ENCODE data around the gene SORCS1.

SORCS1 gene

DNA sequence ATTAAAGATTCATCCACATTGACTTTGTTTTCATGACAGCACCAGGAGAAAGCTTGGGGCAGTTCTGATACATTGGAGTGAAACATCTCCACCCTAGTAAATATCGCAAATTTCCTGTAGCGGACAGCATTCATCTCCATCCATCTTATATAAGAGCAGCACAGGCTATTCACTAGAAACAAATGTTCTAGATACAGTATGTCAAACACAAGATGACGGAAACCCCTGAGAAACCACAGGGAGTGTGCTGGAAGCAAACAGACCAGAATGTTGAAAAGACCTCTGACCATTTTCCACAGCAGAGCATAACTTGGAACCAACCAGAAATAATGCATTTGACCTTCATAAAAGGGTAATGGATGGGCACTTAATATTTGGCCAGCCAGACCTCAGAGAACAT lies 343.9 kb downstream of the SORCS1 start:
- no peak for DNase-seq

DNA sequence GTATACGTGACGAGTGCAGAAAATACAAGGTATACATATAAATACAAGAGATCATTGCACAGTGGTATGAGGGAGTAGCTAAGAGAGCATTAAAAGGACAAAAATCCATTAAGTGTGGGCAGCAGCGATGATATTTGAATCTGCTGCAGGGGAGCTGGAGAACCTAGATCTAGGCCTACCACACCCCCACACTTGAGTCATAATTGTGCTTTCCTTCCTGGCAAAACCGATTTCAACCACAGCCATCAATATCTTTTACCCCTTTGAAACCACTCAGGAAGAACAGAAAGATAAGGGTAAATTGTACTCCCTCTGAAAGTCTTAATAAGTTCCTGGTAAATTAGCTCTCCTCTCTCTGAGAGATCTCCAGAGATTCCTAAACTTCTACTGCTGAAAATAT lies 345.0 kb downstream of the SORCS1 start:
- no peak for DNase-seq

DNA sequence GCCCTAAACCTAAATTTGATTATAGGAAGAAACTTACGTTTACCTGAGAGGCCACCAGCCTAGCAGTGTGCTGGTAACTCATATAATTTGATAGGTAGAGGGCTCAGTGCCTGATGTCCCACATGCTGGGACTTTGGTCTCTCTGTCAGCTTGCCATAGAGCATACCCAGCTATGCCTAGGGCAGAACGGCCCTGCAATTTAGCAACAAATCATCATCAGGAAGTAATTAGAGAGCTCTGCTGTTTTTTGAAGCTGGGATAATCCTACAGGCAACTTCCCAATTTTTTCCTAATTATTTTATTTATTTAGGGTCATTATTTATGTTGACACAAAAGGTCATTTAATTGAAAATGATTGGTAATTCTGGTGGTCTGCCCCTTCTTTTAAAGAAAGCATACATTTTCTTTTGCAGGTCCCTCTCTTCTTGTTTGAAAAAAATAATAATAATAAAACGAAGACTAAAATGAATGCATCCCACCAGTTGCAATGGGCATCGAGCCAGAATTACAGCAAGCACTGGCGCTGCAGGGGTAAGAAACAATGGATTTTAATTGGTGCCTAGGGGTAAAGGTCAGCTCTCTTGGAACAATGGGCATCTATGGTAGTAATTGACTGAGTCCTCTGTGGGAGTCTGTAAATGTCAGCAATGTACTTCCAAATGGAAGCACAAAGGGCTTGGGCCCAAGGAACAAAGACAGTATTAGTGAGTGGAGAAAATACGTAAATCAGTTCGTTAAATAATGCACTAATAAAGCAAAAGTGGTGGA lies 348.0 kb downstream of the SORCS1 start:
- no peak for DNase-seq

DNA sequence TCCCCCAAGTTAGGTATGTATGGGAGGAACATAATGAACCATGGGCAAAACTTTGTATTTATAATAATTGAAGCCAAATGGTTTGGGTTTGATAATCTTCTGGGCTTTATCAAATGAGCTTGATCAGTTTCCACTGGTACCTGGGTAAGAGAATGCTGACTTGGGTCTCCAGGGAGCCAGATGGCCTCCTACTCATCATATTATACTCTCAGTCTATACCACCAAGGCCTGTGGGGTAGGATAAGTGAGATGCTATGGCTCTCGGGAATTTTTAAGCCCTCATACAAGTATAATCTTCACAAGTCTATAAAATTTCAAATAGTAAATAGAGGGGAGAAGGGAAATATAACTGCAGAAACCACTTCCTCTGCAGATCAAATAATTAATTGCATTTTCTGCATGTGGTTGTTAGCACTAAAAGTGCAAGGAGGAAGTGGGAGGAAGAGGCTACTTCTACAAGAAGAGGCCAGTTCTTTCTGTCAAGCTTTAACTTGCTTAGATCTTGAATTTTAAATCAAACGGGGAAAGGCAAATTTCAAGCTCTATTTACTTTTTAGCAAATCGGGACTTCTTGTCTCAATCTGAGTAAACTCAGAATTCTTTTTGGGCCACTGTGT lies 349.0 kb downstream of the SORCS1 start:
- DNase-seq = no peak

DNA sequence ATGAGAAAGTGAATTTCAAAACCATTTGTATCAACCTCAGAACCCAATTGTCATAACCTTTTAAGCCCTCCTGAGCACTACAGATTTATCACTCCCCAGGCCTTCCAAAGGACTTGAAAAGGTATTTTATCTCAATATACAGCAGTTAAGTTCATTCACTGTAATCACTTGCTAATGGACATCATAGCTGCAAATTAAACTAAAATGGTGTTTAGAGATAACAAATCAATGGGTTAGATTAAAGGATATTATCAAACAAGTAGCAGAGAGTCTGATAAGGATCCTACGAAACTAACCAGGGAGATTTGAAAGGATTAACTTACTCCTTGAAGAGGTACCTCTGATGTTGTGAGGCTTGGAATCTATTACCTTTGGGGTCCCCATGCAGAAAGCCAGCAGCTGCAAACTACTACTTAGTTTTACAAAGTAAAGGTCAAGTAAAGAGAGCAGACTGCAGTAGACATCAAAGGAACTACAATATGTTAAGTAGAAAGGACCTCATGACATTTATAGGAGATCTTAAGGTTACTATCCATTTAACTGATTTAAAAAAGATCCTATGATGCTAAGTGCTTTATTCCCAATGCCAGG lies 359.4 kb downstream of the SORCS1 start:
- DNase-seq = no peak

DNA sequence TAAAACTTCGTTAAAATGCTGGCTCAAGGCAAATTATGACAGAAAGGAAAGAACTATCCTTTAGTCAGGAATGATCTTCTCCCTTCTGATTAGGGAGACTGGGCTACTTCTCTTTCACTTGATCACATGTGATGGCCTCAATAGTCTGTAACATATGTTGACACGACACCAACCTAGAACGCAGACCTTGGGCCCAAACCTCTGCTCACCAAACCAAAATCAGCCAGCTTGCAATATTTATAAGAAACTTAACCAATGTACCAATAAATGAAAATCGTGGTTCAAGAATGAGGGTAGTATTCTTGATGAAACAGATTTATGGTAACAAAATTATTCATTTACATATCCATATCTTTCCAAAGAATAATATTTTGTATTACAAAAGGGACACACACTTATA lies 361.6 kb downstream of the SORCS1 start:
- DNase-seq = no peak

DNA sequence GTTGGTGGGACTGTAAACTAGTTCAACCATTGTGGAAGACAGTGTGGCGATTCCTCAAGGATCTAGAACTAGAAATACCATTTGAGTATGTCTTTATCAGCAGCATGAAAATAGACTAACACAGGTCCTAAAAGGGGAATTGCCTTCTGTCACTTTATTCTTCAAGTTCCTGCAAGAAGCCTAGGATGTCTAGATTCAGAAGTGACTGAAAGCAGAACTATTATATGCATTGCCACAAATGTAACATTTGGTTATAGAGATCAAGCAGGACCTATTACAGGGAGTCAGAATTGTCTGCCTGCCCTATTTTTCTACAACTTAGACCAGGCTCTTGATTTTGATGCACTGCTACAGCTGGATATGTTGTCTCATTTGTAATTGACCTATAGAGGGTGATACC lies 364.7 kb downstream of the SORCS1 start:
- no peak for DNase-seq

DNA sequence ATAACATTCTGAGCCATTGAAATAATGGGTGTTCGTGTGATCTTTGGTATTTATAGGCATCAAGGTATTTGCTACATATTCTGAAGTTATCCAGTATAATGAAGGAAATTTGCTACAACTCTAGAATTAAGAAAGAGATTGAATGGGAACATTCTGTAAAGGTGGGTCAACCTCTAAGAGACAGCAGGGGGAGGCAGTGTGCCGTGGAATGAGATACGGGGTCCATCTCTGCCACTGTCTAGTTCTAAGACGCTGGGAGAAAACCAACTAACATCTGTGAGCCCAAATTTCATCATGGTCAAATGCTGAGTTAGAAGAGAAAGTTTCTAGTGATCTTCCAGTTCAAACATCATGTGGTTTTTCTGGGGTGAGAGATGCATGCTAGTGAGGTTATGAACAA lies 368.9 kb downstream of the SORCS1 start:
- DNase-seq = peak in 24 of 58 donors; percentile 0 to 42 (median 6)

DNA sequence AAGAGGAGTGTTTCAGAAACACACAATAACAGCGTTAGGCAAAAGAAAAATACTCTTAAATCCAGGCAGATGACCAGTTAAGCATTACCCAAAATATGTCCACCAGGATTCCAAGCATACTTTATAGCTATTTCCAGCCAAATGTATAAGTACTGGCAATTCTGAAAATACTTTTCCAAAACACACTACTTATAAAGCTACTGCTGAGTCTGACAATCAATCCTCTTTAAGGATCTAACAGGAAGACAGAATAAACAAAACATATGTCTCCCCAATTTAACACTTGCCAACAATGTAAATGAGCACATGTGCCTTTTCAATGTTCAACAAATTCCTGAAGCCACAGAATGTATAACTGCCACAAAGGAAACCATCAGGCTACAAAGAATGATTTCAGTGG lies 370.9 kb downstream of the SORCS1 start:
- DNase-seq = no peak

DNA sequence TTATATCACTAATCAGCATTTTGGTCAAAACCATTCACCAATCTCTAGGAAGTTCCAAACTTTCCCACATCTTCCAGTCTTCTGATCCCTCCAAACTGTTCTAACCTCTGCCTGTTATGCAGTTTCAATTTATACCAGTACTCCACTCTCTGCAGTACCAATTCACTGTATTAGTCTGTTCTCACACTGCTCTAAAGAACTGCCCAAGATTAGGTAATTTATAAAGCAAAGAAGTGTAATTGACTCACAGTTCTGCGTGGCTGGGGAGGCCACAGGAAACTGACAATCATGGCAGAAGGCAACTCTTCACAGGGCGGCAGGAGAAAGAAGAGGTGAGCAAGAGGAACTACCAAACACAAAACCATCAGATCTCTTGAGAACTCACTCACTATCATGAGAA lies 374.9 kb downstream of the SORCS1 start:
- no peak for DNase-seq

DNA sequence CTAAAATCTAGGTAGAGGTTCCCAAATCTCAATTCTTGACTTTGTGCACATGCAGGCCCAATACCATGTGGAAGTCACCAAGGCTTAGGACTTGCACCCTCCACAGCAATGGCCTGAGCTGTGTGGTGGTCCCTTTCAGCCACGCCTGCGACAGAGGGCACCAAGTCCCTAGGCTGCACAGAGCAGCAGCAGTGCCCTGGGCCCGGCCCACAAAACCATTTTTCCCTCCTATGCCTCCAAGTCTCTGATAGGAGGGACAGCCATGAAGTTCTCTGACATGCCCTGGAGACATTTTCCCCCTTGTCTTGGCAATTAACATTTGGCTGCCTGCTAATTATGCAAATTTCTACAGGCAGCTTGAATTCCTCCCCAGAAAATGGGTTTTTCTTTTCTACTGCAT lies 375.5 kb downstream of the SORCS1 start:
- no peak for DNase-seq

DNA sequence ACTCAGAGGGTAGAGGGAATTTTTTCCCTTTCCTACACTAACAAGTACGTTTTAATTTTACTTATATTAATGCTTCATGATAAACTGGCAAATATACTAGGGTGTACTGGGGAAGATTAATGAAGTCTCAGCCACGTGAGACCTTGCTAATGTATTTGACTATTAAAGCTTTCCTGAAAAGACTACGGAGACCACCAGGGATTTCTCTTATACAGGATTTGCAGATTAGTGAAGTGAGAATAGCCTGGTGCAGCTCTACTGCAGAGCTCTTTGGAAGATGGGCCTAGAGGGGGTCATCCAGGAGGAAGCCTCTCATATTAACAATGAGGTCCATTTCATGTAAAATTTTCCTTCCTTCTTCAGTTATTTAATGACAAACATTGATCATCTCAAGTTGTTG lies 379.0 kb downstream of the SORCS1 start:
- no peak for DNase-seq

DNA sequence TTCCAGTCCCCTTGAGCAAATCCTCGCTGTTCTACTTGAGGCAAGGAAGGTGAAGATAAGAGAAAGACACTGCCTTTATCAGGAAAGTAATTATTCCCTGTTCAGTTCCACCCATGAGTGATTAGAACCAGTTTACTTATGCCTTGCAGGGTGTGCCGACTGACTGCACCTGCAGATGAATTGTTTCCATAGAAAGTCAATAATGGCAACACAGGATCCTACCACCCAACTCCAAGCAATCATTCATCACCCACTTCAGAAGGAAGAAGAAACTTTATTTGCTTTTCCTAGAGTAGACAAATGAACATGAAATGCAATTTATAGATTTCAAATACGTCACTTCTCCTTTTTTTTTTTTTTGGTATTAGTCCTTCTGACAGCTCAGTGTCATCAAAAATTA lies 383.9 kb downstream of the SORCS1 start:
- no peak for DNase-seq

DNA sequence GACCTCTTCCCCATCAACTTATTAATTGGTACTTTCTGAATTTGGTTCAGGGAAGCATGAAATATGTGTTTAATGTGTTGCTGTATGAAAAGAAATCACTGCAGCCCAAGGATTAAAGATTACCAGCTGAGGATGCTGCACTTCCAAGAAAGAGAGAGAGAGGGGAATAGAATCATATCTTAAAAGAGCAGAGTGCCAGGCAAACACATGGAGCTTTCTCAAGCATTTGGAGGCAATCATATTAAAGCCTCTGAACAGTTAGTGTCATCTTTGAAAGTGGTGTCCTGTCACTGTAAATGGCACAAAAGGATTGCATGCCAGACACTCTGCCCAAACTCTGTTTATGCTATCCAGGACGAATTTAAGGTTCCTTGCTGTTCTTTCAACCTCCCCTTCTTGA lies 386.7 kb downstream of the SORCS1 start:
- no peak for DNase-seq

DNA sequence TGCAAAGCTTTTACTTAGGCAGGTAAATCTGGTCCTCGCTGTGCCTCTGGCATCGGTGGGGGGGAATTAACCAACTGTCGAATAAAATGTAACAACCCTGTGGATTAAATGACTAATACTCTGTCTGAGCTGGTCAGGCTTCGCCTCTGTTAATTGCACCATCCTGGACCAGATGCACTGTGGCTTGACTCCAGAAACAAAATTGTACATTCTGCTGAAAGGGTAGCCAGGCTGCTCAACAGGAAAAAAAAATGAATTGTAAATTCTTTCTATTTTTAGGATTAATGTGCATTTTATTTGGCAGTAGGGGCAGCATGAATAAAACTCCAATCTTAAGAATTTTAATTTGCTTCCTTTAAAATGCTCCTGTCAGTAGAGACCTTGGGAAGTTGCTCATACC lies 389.4 kb downstream of the SORCS1 start:
- no peak for DNase-seq

DNA sequence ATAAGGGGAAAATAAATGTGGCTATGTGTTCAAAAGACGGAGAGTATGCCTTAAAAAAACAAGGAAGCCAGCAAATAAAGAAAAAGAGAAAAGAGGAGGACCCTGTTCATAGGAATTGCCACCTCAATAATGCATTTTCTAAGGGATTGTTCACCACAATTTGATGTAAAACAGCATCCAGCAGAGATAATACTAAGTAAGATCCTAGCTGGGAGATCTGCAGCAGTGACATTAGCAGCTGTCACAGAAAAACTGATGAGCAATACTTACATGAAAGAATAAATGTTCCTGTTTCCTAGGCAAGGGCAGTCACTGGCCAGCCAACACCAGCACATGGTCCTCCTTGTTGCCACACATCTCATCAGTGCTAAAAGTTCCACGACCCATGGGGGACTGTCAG lies 391.5 kb downstream of the SORCS1 start:
- no peak for DNase-seq

DNA sequence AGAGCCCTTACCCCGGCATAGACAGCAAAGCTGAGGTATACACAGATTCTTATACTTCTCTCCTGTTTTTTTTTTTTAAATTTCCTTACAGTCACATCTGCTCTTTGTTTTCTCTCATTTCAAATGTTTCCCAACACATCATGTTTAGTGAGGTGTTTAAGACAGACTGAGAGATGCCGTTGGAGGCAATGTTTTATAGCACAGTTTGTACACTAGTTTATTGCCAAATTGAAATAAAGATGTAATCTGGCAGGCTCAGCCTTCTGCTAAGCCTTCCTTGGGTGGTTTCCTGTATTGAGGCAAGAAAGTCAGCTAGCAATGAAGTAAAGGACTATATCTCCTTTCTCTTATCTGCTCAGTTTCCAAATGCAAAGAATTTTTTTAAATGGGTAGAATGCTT lies 393.4 kb downstream of the SORCS1 start:
- no peak for DNase-seq

DNA sequence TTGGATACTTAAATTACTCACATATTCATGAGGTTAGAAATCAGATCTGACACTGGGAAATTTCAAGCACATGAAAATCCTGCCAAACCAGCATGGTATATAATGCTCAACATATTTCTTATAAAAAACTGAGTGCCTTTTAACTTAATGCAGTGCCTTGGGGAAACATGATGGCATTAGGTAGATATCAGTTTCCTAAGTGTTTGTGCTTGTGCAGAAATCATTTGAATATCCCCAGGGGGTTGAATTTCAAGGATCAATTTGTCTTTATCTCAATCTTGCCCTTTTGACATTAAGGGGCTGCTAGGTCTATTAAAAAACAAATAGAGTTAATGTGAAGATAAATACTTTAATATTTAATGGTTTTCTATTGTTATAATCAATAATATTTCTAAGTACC lies 396.3 kb downstream of the SORCS1 start:
- no peak for DNase-seq

DNA sequence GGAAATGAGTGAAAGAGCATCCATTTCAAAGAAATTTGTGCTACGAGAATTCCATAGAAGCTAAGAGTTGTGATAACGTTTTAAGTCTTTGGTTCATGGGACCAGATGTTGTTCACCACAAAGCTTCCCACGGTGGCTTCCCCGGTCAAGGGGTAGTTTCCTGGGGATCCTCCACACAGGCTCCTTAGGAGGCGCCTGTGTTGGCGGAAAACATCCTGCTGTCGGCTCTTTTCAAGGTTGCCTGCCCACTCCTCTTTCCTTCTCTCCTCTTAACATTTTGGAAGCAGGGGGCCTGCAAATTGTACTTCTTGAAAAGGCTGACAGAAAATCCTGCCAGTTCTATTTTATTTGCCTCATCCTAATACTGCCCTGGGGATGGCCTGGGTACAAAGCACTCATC lies 398.6 kb downstream of the SORCS1 start:
- no peak for DNase-seq

DNA sequence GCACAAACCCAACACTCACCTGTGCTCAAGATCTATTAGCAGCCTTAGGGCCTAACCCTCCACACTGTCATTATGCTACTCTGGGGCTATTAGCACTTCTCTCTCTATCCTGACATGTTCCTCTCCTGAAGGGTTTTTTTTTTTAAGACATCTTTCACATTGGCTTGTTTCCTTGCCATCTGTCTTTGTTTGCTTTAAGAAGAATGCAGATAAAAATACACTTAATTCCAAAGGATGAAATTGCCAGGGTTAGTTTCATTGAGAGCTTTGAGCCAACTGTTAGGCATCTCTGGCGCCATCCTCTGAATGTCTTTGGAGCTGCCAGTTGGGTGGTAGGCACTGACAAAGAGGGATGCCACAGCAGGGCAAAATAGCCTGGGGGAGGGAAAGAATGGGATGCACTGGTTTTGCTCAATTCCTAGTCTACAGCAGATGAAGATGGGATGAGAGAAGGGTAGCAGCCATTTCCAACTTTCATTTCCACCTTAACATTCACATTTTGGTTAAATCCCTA lies 399.2 kb downstream of the SORCS1 start:
- no peak for DNase-seq

DNA sequence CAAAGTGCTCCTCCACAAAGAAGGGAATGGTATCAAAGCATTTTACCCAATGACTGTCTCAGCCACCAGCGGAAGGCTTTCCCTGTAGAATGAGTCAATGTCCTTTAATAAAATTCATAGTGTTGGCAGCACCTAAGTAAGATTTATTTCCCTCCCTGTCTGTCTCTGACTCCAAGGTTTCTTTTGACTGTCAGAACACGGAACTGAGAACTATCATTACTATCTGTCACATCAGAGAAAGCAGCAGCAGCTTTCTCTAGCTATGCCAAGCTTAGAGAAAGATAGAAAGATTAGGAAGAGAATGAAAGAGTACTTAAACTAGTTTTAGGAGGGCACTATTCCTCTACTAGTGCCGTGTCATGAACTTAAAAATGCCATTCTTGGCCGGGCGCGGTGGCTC lies 400.1 kb downstream of the SORCS1 start:
- DNase-seq = no peak

DNA sequence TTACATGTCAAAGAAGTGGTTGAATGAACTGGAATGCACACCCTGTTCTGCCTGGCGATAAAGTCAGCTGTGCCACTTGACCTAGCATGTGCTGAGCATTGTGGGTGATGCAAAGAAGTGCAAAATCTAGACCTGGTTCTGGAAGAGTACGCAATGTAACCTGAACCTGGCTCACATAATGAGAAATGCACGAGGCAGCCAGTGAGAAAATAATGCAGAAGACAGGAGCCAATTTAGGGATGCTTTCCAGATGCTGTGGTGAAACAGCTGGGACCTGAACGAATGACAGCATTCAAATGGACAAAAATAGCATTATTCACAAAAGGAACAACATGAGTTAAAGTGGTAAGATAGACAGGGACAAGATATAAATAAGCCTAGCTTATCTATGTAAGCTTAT lies 402.6 kb downstream of the SORCS1 start:
- no peak for DNase-seq

DNA sequence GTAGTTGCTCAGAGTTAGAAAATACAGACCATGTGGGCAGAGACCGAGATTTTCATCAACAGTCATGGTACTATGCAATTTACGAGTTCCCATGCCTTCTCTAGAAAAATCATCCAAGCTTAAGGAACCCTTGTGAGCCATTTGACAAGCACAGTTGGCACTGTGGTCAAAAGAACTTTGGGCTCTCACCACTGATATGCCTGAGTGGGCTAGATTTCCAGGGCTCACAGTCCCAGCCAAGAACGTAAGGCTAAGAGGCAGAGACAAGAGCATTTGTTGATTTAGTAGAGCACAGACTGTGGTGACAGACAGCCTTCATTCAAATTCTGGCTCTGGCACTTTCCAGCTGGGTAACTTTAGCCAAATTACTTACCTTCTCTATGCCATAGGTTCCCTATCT lies 407.0 kb downstream of the SORCS1 start:
- no peak for DNase-seq
